Prostate gland (tissue), 2 donors: ENCODE results near the gene MAD1L1. TPM values are rescaled to one million over a fixed set of nuclear protein-coding genes. Genes with fewer than 3 reads are reported as not detected.

Experiments used
- DNase-seq: peaks from one replicate; pipeline ENCODE4 v3.0.0-alpha.2; 2019; ENCODE audit warnings: low spot score
- H3K27ac ChIP-seq, 2 donors: fragments of 200-600 bp; sonication (generic); 2 replicates each; pipeline ENCODE4 v1.5.1; 2017 to 2019
- H3K27me3 ChIP-seq: fragments of 200-600 bp; sonication (generic); replicated peaks from 2 replicates; pipeline ENCODE4 v1.5.1; 2019; ENCODE audit not compliant: insufficient read depth
- H3K36me3 ChIP-seq, 2 donors: fragments of 200-600 bp; sonication (generic); 1 replicate in 1 of 2; 2 replicates in 1 of 2; pipeline versions ENCODE4 v1.5.1 to v1.8.1; 2017 to 2019
- H3K4me1 ChIP-seq: fragments of 200-600 bp; sonication (generic); replicated peaks from 2 replicates; pipeline ENCODE4 v1.5.1; 2019
- H3K4me3 ChIP-seq, 2 donors: fragments of 200-600 bp; sonication (generic); 2 replicates each; pipeline ENCODE4 v1.5.1; 2017 to 2019
- H3K9me3 ChIP-seq: fragments of 200-600 bp; sonication (generic); 2 replicates; pipeline ENCODE4 v1.5.1; 2017
- CTCF ChIP-seq, 4 experiments: fragments of 200-600 bp in 2 of 4; fragments of 450-650 bp in 2 of 4; sonication (generic) in 2 of 4; IDR thresholded peaks; 1 replicate in 3 of 4; 2 replicates in 1 of 4; pipeline ENCODE4 v1.5.1; 2016 to 2019; ENCODE audit warnings: antibody characterized with exemption in 4 of 4, mild to moderate bottlenecking in 2 of 4, moderate library complexity in 2 of 4
- POLR2A ChIP-seq: fragments of 450-650 bp; IDR thresholded peaks from one replicate; pipeline ENCODE4 v1.6.1; 2016; ENCODE audit warnings: antibody characterized with exemption, mild to moderate bottlenecking
- POLR2AphosphoS5 ChIP-seq: sonication (generic); formaldehyde crosslinking; IDR thresholded peaks from one replicate; pipeline ENCODE4 v1.6.1; 2017; ENCODE audit warnings: antibody characterized with exemption
- WGBS: methylation state at CpG from one replicate; pipeline ENCODE4 v1.1.5; 2018; 5-methylcytosine and 5-hydroxymethylcytosine counted together
- intact Hi-C: fragments of 100-400 bp; cut with DNase I; formaldehyde crosslinking; loops from one replicate; pipeline ENCODE4 v1.14.2; 2022
- total RNA-seq, 2 donors: library from RNA; depleted of rRNA; stranded (reverse); fragments of >200 nt; gene quantifications; one replicate each; pipeline ENCODE4 v1.1.0, GENCODE V29; 2016

Gene MAD1L1
- total RNA-seq, 2 donors from 2014 or later, result 79.3 to 91.9 TPM

DNA sequence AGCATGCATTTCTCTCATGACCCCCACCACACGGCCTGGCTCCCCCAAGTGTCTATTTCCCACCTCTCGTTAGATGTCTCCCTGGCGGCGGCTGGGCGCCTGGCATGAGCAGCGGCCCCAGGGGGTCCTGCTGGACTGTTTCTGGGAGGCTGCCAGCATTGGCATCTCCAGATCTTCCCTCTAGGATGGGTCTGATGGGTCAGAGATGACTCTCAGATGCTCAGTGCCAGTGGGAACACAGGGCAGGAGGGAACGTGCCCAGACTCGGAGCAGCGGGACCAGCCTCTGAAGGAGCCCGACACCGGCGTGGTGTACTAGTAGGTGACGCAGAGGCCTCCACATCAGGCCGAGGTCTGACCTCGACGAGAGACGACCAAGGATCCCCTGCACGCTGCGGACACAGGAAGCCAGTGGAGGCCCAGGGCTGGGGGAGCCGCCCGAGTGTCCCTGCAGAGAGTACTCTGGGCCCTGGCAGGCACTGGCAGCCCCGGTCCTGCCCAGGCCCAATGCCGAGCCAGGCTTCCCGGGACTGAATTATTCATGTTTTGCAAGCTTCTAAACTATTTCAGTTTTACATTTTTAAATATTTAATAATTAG is 323.8 kb downstream of the MAD1L1 start:
- H3K4me3 ChIP-seq, result no peak overlapping the region
- H3K4me1 ChIP-seq, result no peaks in the 10 kb centered on the region
- no peak for DNase-seq
- TF ChIP-seq POLR2A (no peak), POLR2AphosphoS5 (no peak), CTCF (IDR thresholded peaks at IDR 0.05) (no peak)
- intact Hi-C loops, result no loop called here
- 80% methylated on average over 24 of the region's 24 CpGs for WGBS
- H3K27ac ChIP-seq, result no peak overlapping the region
- H3K36me3 ChIP-seq, result no peaks in the 10 kb centered on the region
- no peaks in the 10 kb centered on the region for H3K27me3 ChIP-seq
- no peaks in the 10 kb centered on the region for H3K9me3 ChIP-seq

DNA sequence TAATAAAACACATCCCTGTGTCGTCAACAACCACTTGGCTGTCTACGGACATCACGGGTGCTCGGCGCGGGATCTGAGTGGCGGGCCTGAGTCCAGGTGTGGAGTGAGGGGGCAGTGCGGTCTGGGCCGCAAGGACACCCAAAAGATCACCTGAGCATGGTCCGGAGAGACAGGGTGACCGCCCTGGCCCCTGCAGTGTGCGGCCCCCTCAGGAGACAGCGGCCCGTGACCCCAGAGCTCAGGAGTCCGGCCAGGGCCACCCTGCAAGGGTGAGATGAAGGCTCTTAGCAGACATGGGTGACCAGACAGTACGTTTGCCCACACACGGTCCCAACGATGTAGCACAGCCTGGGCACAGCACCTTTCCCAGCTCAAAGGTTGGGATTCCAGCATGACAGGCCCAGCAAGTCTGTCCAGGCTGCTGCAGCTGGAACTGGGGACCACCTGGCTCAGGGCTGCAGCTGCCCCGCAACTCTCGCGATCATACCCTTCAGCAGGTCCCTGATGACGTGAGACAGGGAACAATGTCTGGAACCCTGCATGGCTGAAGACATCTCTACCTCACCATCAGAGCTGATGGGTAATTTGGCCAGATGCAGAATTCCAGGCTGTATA is 324.9 kb downstream of the MAD1L1 start:
- DNase-seq, result no peak
- Histone ChIP-seq H3K9me3 (no peaks in the 10 kb centered on the region), H3K36me3 (no peaks in the 10 kb centered on the region), H3K4me1 (no peaks in the 10 kb centered on the region), H3K27me3 (no peaks in the 10 kb centered on the region), H3K4me3 (no peak overlapping the region), H3K27ac (no peak overlapping the region)
- TF ChIP-seq CTCF (IDR thresholded peaks at IDR 0.05) (no peak), POLR2A (no peak), POLR2AphosphoS5 (no peak)
- 95% methylated on average over 21 of the region's 22 CpGs for WGBS
- intact Hi-C loops, result no loop called here

DNA sequence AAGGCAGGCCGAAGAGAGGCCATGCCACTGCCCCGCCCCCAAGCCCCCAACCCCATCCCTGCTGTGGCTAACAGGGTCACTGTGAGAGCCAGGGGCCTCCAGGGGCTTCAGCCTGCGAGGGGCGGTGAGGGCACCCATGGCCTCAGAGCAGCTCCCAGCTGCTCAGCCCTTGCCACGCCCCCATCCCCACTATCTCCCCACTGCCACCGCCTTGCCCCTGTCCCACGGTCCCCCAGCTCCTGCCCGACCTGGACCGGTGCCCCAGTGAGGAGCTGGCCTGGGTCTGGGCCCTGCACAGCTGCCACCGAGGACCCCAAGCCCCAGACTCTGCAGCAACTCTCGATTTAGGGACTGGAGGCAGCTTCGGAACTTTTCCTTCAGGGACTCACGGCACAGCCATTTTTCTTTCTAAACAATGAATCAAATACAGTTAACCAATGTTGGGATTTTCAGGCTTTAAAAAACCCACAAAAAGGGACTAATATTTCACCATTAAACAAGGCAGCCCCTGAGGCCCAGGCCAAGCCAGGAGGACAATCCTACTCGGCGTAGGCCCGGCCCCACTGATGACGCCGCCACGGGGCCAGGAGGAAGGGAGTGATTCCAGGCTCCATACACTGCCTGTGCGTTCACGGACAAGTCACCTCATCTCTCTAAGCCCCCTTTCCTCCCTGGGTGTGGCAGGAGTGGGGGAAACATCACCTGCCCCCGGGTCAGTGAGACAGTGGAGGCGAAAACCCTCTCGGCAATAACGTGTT is 325.6 kb downstream of the MAD1L1 start:
- WGBS, result 92% methylated on average over 25 of the region's 25 CpGs
- H3K4me3 ChIP-seq, result no peak overlapping the region
- H3K9me3 ChIP-seq, result no peaks in the 10 kb centered on the region
- intact Hi-C loops, result no loop called here
- DNase-seq, result no peak
- no peaks in the 10 kb centered on the region for H3K36me3 ChIP-seq
- TF ChIP-seq POLR2AphosphoS5 (no peak), POLR2A (no peak), CTCF (IDR thresholded peaks at IDR 0.05) (no peak)
- no peaks in the 10 kb centered on the region for H3K27me3 ChIP-seq
- no peaks in the 10 kb centered on the region for H3K4me1 ChIP-seq
- H3K27ac ChIP-seq, result no peak overlapping the region

DNA sequence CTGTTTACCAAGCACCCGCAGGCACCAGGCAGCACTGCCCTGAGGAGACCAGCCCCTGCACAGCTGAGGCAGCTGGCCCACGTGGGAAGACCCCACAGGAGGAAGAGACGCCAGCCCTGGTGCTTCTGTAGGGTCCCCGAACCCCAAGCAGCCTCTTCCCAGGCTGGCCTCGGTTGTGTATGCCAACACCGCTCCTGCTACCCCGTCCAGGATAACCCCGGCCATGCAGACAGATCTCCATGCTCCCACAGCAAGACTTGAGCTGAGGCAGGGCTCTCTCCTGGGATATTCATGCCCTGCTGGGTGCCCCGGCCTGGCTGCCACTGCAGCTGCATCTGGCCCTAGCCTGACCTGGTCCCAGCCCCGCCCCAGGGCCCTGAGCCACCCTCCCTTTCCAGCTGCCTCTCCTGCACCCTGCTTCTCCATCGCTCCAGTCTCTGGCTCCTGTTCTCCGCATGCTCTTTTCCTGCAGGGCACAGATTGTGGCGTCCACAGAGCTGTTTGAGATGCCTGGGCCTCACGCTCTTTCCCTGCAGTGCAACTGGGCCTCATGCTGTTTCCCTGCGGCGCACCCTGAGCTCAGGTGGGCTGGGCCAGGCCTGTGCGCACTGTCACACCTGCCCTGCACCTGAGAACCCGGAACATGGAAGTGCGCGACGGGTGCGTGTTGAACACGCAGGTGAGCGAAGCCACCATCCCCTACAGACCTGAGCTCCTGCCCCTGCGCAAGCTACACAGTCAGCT is 326.5 kb downstream of the MAD1L1 start:
- H3K27ac ChIP-seq, result no peak overlapping the region
- H3K9me3 ChIP-seq, result no peaks in the 10 kb centered on the region
- intact Hi-C loops, result no loop called here
- no peaks in the 10 kb centered on the region for H3K36me3 ChIP-seq
- DNase-seq, result no peak
- no peaks in the 10 kb centered on the region for H3K27me3 ChIP-seq
- H3K4me1 ChIP-seq, result no peaks in the 10 kb centered on the region
- TF ChIP-seq CTCF (IDR thresholded peaks at IDR 0.05), result no peak
- TF ChIP-seq POLR2AphosphoS5, result no peak
- no peak overlapping the region for H3K4me3 ChIP-seq
- 96% methylated on average over 25 of the region's 25 CpGs for WGBS
